GM21381 (cell line): ENCODE results near the gene BAMBI.

Source experiments
- ATAC-seq: cut with Tn5 transposase; IDR thresholded peaks from one replicate; pipeline ENCODE4 v1.9.1; 2021; ENCODE audit warnings: mild to moderate bottlenecking, moderate library complexity; ENCODE audit not compliant: unreplicated experiment

BAMBI gene

GRCh38 chr10:28674782-28675181 is 2.5 kb upstream of the BAMBI start:
- no peak for ATAC-seq

GRCh38 chr10:28676326-28676967 is 874 bp upstream of the BAMBI start:
- no peak for ATAC-seq

GRCh38 chr10:28677888-28678686 is 766 bp downstream of the BAMBI start:
- ATAC-seq = no peak

GRCh38 chr10:28678687-28679457 is 1.6 kb downstream of the BAMBI start:
- ATAC-seq = no peak

- ATAC-seq = no peak
Measured at GRCh38 chr10:28679581-28680357, 2.4 kb downstream of the BAMBI start.

- ATAC-seq = no peak
Measured at GRCh38 chr10:28680358-28680752, 3.0 kb downstream of the BAMBI start.

DNA sequence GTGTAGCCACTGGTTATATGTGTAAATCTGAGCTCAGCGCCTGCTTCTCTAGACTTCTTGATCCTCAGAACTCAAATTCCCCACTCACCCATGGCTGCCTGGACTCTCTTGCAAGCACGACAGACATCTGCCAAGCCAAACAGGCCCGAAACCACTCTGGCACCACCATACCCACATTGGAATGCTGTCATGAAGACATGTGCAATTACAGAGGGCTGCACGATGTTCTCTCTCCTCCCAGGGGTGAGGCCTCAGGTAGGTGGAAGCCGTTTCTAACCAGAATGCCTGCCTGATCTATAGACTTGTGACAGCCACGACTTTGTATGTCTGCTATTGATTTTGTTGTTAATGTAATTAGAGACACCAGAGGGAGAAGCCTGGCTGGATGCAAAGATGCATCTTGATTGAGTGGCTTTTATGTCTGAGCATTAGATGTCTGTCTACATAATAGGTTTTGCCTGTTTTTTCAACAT is 4.0 kb downstream of the BAMBI start:
- no peak for ATAC-seq

DNA sequence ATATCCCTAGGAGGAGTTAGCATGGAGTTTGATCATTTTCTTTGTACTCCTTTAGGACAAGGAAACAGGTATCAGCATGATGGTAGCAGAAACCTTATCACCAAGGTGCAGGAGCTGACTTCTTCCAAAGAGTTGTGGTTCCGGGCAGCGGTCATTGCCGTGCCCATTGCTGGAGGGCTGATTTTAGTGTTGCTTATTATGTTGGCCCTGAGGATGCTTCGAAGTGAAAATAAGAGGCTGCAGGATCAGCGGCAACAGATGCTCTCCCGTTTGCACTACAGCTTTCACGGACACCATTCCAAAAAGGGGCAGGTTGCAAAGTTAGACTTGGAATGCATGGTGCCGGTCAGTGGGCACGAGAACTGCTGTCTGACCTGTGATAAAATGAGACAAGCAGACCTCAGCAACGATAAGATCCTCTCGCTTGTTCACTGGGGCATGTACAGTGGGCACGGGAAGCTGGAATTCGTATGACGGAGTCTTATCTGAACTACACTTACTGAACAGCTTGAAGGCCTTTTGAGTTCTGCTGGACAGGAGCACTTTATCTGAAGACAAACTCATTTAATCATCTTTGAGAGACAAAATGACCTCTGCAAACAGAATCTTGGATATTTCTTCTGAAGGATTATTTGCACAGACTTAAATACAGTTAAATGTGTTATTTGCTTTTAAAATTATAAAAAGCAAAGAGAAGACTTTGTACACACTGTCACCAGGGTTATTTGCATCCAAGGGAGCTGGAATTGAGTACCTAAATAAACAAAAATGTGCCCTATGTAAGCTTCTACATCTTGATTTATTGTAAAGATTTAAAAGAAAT is 4.8 kb downstream of the BAMBI start:
- no peak for ATAC-seq

DNA sequence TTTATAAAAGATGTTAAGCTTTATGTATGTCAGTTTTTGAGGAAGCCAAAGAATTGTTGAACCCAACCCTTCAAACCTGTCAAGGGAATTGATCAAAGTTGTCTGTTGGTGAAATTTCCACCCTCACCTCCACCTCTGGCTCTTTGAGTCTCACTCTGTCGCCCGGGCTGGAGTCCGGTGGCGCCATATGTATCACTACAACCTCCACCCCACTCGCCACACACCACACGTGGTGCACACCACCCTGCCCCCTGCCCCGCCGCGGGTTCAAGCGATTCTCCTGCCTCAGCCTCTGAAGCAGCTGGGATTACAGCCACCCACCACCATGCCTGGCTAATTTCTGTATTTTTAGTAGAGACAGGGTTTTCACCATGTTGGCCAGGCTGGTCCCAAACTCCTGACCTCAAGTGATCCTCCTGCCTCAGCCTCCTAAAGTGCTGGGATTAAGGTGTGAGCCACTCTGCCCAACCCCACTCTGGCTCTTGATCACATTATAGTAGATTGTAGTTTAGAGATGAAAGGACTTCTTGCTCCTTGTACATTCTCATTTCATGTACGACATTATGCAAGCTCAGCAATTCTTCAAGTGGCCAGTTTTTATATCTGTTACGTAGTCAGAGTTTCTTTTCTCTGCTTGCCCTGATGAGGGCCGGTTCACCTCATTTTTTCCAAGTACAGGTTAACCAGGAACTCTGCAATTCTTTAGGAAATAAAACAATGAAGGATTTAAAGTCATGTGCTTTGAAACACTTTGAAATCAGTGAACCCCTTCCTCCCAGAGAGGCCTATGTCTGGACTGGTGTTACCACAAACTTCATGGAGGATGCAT is 7.0 kb downstream of the BAMBI start:
- no peak for ATAC-seq

- no peak for ATAC-seq
Measured at GRCh38 chr10:28684986-28685580, 7.8 kb downstream of the BAMBI start.

DNA sequence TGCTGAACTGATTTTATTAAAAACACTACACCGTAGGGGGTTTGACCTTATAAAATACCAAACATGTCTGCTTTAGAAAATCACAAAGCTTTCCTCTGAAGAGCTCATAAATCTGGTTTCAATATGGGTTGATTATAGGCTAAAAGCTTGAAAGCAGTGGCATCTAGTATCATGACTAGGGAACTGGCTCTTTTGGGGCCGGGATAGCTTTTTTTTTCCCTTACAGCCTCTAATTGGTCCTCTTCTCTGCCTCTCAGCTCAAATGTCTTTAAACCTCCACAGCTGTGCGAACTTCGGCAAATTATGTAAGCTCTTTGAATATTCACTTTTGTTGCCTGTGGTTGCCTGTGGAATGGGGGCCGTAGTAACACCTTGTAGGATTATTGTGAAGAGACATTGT is 8.4 kb downstream of the BAMBI start:
- no peak for ATAC-seq

- no peak for ATAC-seq
Measured at GRCh38 chr10:28686835-28687682, 9.7 kb downstream of the BAMBI start.

DNA sequence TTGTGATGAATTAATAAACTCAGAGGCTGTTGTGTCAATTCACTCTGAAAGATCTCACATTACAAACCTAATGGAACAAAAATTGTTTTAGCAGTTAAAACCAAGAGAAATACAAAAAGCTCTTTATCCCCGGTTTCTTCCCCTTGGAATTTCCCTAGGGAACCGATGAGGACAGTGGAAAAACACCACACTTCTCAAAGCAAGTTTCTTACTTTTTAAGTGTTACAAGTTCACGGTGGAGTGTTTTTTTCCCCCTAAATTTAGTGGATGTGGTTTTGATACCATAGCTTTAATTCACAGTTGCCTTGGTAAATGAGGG is 10.3 kb downstream of the BAMBI start:
- ATAC-seq = no peak

- ATAC-seq = no peak
Measured at GRCh38 chr10:28690545-28690944, 13.2 kb downstream of the BAMBI start.

DNA sequence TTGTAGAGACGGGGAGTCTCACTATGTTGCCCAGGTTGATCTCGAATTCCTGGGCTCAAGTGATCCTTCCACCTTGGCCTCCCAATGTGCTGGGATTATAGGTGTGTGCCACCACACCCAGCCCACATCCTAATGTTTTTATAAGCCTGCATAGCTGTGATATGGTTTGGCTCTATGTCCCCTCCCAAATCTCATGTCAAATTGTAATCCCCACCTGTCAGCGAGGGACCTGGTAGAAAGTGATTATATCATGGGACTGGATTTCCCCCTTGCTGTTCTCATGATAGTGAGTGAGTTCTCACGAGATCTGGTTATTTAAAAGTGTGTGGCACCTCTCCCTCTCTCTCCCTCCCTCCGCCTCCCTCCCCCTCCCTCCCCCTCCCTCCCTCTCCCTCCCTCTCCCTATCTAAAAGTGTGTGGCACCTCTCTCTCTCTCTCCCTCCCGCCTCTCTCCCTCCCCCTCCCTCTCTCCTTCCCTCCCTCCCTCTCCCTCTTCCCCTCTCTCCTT is 13.9 kb downstream of the BAMBI start:
- ATAC-seq = no peak

DNA sequence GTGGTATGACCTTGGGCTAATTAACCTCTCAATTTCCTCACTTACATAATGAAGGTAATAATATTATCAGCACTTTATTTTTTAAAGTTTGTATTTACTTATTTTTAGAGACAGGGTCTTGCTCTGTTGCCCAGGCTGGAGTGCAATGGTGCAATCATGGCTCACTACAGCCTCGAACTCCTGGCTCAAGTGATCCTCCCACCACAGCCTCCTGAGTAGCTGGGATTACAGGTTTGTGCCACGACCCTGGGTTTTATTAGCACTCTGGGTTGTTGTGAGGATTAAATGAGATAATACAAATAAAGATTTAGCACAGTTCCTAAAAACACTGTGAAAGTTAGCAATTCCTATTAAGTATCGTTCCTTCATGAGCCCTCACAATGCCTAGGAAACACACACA is 14.7 kb downstream of the BAMBI start:
- no peak for ATAC-seq

DNA sequence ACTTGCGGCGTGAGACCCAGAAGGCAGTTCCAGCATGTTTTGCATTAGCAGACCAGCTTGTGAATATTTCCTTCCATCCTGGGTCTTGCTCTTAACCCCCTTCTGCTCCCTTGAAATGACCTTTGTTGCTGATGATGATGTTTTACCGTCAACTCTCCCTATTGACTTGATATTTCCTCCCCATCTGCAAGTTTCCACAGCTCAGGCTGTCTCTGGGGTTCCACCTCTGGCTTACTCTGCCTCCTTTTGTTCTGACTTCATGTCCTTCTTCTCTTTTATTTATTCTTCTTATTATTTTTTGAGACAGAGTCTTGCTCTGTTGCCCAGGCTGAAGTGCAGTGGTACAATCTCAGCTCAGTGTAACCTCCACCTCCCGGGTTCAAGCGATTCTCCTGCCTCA is 17.2 kb downstream of the BAMBI start:
- no peak for ATAC-seq

- ATAC-seq = no peak
Measured at GRCh38 chr10:28698075-28698474, 20.8 kb downstream of the BAMBI start.
